HCT116 (cell line): ENCODE data around the gene HES1.

Experiments used
- CTCF ChIP-seq, 3 experiments: fragments of 200-600 bp in 1 of 3; sonication (generic) in 1 of 3; IDR thresholded peaks in 2 of 3; conservative IDR thresholded peaks in 1 of 3; 2 replicates each; pipeline ENCODE4 v1.5.1; 2012 to 2017; ENCODE audit warnings: low read depth in 2 of 3, low read length in 2 of 3, antibody characterized with exemption in 1 of 3, borderline replicate concordance in 1 of 3, control low read depth in 1 of 3, mild to moderate bottlenecking in 1 of 3, mixed read lengths in 1 of 3, mixed run types in 1 of 3, moderate library complexity in 1 of 3; ENCODE audit not compliant: insufficient read depth in 1 of 3
- EGR1 ChIP-seq: IDR thresholded peaks from 2 replicates; pipeline ENCODE4 v1.6.1; 2012; ENCODE audit warnings: low read depth
- MAX ChIP-seq: IDR thresholded peaks from 2 replicates; pipeline ENCODE4 v1.6.1; 2012
- SIN3A ChIP-seq: IDR thresholded peaks from 2 replicates; pipeline ENCODE4 v1.6.1; 2012; ENCODE audit warnings: low read depth
- TCF7L2 ChIP-seq: IDR thresholded peaks from 2 replicates; pipeline ENCODE4 v1.7.0; 2011; ENCODE audit warnings: borderline replicate concordance, inconsistent platforms; ENCODE audit not compliant: insufficient read depth, insufficient read length; ENCODE audit errors: extremely low read depth
- ZNF274 ChIP-seq: fragments of 200-500 bp; sonication (Bioruptor generic); IDR thresholded peaks from 2 replicates; pipeline ENCODE4 v1.6.1; 2014; ENCODE audit warnings: mild to moderate bottlenecking, low read depth, low read length, inconsistent platforms
- TF ChIP-seq, protein P1 (sequence below): IDR thresholded peaks from 2 replicates; pipeline ENCODE4 v1.6.1; 2011; ENCODE audit warnings: mild to moderate bottlenecking, low read length, moderate library complexity; ENCODE audit not compliant: insufficient replicate concordance; ENCODE audit errors: extremely low read depth

DNA sequence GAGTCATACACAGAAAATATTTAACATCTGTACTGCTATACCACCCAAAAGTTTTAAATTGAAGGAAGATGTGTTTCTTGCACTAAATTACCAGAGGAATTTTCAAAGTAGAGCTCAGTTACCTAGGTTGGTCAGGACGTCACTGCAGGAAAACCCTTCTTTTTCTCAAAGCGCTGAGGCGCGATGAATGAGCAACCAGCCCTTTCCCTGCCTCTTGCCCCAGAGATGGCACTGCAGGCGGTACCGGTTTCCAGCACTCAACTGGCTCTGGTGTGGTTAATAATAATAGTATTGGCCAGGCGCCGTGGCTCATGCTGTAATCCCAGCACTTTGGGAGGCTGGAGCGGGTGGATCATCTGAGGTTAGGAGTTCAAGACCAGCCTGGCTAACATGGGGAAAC is 49.3 kb downstream of the HES1 start:
- TF ChIP-seq ZNF274 (no peak), CTCF (IDR thresholded peaks at IDR 0.05 in 2 of 3, conservative IDR thresholded peaks at IDR 0.05 in 1 of 3; ENCODE audit: borderline replicate concordance in 1 of 3, insufficient read depth in 1 of 3, low read depth in 2 of 3, low read length in 2 of 3) (no peak), MAX (no peak), SIN3A (no peak), EGR1 (no peak), TCF7L2 (no peak)
- TF ChIP-seq, protein P1, sequence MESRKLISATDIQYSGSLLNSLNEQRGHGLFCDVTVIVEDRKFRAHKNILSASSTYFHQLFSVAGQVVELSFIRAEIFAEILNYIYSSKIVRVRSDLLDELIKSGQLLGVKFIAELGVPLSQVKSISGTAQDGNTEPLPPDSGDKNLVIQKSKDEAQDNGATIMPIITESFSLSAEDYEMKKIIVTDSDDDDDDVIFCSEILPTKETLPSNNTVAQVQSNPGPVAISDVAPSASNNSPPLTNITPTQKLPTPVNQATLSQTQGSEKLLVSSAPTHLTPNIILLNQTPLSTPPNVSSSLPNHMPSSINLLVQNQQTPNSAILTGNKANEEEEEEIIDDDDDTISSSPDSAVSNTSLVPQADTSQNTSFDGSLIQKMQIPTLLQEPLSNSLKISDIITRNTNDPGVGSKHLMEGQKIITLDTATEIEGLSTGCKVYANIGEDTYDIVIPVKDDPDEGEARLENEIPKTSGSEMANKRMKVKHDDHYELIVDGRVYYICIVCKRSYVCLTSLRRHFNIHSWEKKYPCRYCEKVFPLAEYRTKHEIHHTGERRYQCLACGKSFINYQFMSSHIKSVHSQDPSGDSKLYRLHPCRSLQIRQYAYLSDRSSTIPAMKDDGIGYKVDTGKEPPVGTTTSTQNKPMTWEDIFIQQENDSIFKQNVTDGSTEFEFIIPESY = no peak
